ENCODE results near the gene CRIM1. TPM values are rescaled to one million over a fixed set of nuclear protein-coding genes. Genes with fewer than 3 reads are reported as not detected.
A peak's percentile ranks its signal among the peaks of the same experiment; 100 is the strongest.

CRIM1 gene
- total RNA-seq, 6 donors from 2014 or later = 74.7 to 128 (median 110) TPM

DNA sequence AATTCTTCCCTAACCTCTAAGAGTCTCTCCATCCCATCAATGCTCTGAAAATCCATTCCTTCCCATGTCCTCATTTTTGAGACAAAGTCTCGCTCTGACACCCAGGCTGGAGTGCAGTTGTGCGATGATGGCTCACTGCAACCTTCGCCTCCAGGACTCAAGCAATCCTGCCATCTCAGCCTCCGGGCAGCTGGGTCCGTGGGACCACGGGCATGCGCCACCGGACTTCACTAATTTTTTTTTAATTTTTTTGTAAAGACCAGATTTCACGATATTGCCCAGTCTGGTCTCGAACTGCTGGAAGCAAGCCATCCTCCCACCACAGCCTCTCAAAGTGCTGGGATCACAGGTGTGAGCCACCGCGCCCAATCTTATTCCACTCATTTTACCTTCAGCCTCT is 240.8 kb downstream of the CRIM1 start:
- TF ChIP-seq, protein P1, sequence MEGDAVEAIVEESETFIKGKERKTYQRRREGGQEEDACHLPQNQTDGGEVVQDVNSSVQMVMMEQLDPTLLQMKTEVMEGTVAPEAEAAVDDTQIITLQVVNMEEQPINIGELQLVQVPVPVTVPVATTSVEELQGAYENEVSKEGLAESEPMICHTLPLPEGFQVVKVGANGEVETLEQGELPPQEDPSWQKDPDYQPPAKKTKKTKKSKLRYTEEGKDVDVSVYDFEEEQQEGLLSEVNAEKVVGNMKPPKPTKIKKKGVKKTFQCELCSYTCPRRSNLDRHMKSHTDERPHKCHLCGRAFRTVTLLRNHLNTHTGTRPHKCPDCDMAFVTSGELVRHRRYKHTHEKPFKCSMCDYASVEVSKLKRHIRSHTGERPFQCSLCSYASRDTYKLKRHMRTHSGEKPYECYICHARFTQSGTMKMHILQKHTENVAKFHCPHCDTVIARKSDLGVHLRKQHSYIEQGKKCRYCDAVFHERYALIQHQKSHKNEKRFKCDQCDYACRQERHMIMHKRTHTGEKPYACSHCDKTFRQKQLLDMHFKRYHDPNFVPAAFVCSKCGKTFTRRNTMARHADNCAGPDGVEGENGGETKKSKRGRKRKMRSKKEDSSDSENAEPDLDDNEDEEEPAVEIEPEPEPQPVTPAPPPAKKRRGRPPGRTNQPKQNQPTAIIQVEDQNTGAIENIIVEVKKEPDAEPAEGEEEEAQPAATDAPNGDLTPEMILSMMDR (IDR thresholded peaks at IDR 0.05) = no peak
- no peak for TF ChIP-seq EP300 (IDR thresholded peaks at IDR 0.05)
- no peak for TF ChIP-seq POLR2AphosphoS5 (IDR thresholded peaks at IDR 0.05)
- TF ChIP-seq POLR2A (IDR thresholded peaks at IDR 0.05) = no peak
- no peaks in the 10 kb centered on the region for H3K9me3 ChIP-seq
- peak overlapping the region in 2 of 4 donors; percentile 94 to 99 for H3K4me3 ChIP-seq
- no peaks in the 10 kb centered on the region for H3K36me3 ChIP-seq
- no peaks in the 10 kb centered on the region for H3K27me3 ChIP-seq
- DNase-seq (peak in 1 of 2 donors; percentile 44), ATAC-seq (ENCODE audit: low FRiP score in 2 of 2) (no peak)
- peaks cover 19 to 27% (median 21%) of the 10 kb centered on the region in 4 donors for H3K4me1 ChIP-seq
- H3K27ac ChIP-seq = no peak overlapping the region
- 96 to 97% methylated on average over 12 of the region's 12 CpGs for WGBS, 2 donors

DNA sequence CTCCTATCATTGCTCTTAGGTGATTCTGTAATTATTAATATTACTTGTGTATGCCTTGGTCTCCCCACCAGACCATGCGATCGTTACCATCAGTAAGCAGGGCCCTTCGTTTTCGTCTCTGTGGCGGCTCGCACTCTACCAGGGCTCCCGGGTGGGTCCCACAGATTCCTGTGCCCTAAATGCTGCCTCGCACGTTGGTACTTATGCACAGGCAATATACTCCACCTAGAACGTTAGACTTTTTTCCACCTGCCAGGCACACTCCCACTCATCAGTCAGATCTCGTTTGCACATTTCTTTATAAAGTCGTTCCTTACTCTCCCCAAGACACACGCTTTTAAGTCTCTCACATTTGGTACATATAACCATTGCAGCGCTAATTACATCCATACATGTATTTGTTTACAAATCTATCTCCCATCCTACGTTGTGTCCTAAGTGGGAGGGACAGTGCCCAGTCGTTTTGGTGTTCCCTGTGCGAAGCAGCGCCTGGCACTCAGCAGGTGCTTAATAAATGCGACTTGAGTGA is 241.5 kb downstream of the CRIM1 start:
- Histone ChIP-seq H3K27ac (peak overlapping the region in 3 of 4 donors; percentile 94 to 98 (median 97)), H3K27me3 (no peaks in the 10 kb centered on the region), H3K36me3 (no peaks in the 10 kb centered on the region), H3K9me3 (no peaks in the 10 kb centered on the region), H3K4me1 (peaks cover 18 to 27% (median 20%) of the 10 kb centered on the region in 4 donors), H3K4me3 (peak overlapping the region; percentile 94 to 100 (median 99))
- 33 to 36% methylated on average over 19 of the region's 19 CpGs for WGBS, 2 donors
- ATAC-seq (ENCODE audit: low FRiP score in 2 of 2) = no peak
- TF ChIP-seq POLR2AphosphoS5 (IDR thresholded peaks at IDR 0.05) (no peak), POLR2A (IDR thresholded peaks at IDR 0.05) (no peak), EP300 (IDR thresholded peaks at IDR 0.05) (no peak)
- TF ChIP-seq, protein P1 (IDR thresholded peaks at IDR 0.05) = no peak
- peak in 1 of 2 donors; percentile 8 for DNase-seq

DNA sequence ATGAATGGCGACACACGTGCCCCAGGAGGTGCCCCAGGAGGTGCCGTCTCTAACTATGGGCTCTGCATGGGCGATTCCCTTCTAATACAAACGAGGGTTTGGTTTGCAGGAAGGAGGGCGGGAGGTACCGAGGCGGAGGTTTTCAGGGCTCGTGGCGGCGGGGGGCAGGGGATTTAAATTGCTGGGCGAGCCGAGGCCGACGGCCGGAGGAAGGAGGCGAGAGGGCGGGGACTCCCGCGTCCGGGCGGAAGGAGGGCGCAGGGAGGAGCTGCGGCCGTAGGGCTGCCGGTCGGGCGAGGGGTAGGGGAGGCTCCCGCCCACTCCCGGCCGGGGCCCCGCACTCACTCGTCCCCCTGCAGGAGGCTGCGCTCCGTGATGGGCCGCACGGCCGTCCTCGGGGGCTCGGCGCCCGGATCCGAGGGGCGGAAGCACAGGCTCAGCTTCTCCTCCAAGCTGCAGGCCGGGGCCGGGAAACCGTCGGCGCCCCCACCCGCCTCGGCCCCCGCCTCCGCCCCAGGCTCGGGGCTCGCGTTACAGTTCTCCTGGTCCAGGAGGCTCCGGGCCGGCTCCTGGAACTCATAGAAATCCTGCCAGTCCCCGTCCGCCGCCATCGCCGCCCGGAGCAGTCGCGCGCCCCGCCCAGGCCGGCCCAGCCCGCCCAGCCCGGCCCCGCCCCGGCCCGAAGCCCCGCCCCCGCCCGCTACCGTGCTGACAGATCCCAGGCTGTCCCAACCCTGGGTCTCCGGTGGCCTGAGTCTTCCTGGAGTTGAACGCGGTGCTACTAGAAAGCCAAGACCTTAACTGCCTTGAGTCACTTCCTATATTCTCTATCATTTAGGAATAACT is 242.2 kb downstream of the CRIM1 start, which contains the start of gene FEZ2:
TSS of gene FEZ2 (minus strand) at position 637 of the 846 bp plus-strand sequence. CDS start at position 611, 26 bp downstream.
- Histone ChIP-seq H3K36me3 (no peaks in the 10 kb centered on the region), H3K9me3 (no peaks in the 10 kb centered on the region), H3K4me3 (peak within 1 kb of the TSS; percentile 94 to 100 (median 99)), H3K27me3 (no peaks in the 10 kb centered on the region), H3K4me1 (peaks cover 18 to 27% (median 20%) of the 10 kb centered on the region in 4 donors), H3K27ac (peak within 1 kb of the TSS; percentile 94 to 98 (median 97))
- peak in 1 of 2 donors; percentile 15 for TF ChIP-seq POLR2AphosphoS5 (IDR thresholded peaks at IDR 0.05)
- no peak for TF ChIP-seq EP300 (IDR thresholded peaks at IDR 0.05)
- TF ChIP-seq, protein P1 (IDR thresholded peaks at IDR 0.05) = peak in 1 of 6 experiments; percentile 10
- TF ChIP-seq POLR2A (IDR thresholded peaks at IDR 0.05) = peak in 2 of 4 donors; percentile 33 to 63
- ATAC-seq (ENCODE audit: low FRiP score in 2 of 2) (peak; percentile 95 to 100), DNase-seq (peak; percentile 73 to 95)
- WGBS, 2 donors = 0 to 1% methylated on average over 20 to 50 of the region's 81 CpGs

Other genes with a start within 250 kb of the CRIM1 start
- gene FEZ2, start 242.4 kb downstream of the CRIM1 start, total RNA-seq = 10 to 100 TPM; 38.2 to 81.1 (median 43.1) TPM

All from upper lobe of left lung (tissue), 6 donors.